PC-9 (cell line): ENCODE measurements around the gene PLEKHM2. TPM values are rescaled to one million over a fixed set of nuclear protein-coding genes. Genes with fewer than 3 reads are reported as not detected.

Source experiments
- BruUV-seq: library from RNA; stranded (reverse); fragments of 400-500 nt; replicated peaks from 2 replicates; lab custom pipeline; 2021; lab: Mats Ljungman, UMichigan
- CTCF ChIA-PET: fragments of 300-600 bp; sonication (Branson Sonifier 250); formaldehyde crosslinking; loops from one replicate; lab custom pipeline; 2022; ENCODE audit warnings: antibody characterized with exemption; lab: Charles Lee
- POLR2A ChIA-PET: fragments of 300-600 bp; sonication (Branson Sonifier 250); formaldehyde crosslinking; loops from one replicate; lab custom pipeline; 2022; ENCODE audit warnings: antibody characterized with exemption; ENCODE audit not compliant: unreplicated experiment; lab: Charles Lee
- DNase-seq, 2 experiments: peaks; one replicate each; pipeline versions ENCODE4 v3.0.0 to v3.0.0-alpha.2; 2015 to 2022; ENCODE audit warnings: mixed read lengths in 1 of 2
- H2AFZ ChIP-seq: fragments of 200-600 bp; sonication (generic); 2 replicates; pipeline ENCODE4 v1.8.1; 2017; ENCODE audit warnings: antibody characterized with exemption
- H3F3A ChIP-seq: fragments of 200-600 bp; sonication (generic); 2 replicates; pipeline ENCODE4 v1.8.1; 2017; ENCODE audit warnings: antibody characterized with exemption, mild to moderate bottlenecking, low read depth; ENCODE audit not compliant: insufficient read depth
- H3K27ac ChIP-seq: fragments of 200-600 bp; sonication (generic); 2 replicates; pipeline ENCODE4 v1.6.1; 2016; ENCODE audit warnings: mixed run types
- H3K27me3 ChIP-seq: fragments of 200-600 bp; sonication (generic); 2 replicates; pipeline ENCODE4 v1.6.1; 2016; ENCODE audit warnings: low read depth, mixed run types; ENCODE audit not compliant: insufficient read depth
- H3K36me3 ChIP-seq: fragments of 200-600 bp; sonication (generic); 2 replicates; pipeline ENCODE4 v1.6.1; 2016; ENCODE audit warnings: low read depth, mixed run types
- H3K4me1 ChIP-seq: fragments of 200-600 bp; sonication (generic); replicated peaks from 2 replicates; pipeline ENCODE4 v1.6.1; 2016; ENCODE audit warnings: mixed run types; ENCODE audit not compliant: insufficient read depth
- H3K4me2 ChIP-seq: fragments of 200-600 bp; sonication (generic); 2 replicates; pipeline ENCODE4 v1.6.1; 2017; ENCODE audit warnings: mixed run types
- H3K4me3 ChIP-seq: fragments of 200-600 bp; sonication (generic); 2 replicates; pipeline ENCODE4 v1.6.1; 2016; ENCODE audit warnings: mixed run types
- H3K79me2 ChIP-seq: fragments of 200-600 bp; sonication (generic); 2 replicates; pipeline ENCODE4 v1.6.1; 2017; ENCODE audit warnings: low read depth, mixed run types
- H3K9me2 ChIP-seq: fragments of 200-600 bp; sonication (generic); 2 replicates; pipeline ENCODE4 v1.8.1; 2017; ENCODE audit warnings: mild to moderate bottlenecking; ENCODE audit not compliant: insufficient read depth
- H3K9me3 ChIP-seq: fragments of 200-600 bp; sonication (generic); 2 replicates; pipeline ENCODE4 v1.8.1; 2016; ENCODE audit warnings: low read depth; ENCODE audit not compliant: insufficient read depth
- H4K20me1 ChIP-seq: fragments of 200-600 bp; sonication (generic); 2 replicates; pipeline ENCODE4 v1.8.1; 2017; ENCODE audit not compliant: insufficient read depth
- EZH2 ChIP-seq: fragments of 200-600 bp; sonication (generic); IDR thresholded peaks from 2 replicates; pipeline ENCODE4 v1.8.0; 2017; ENCODE audit warnings: antibody characterized with exemption, low read depth
- intact Hi-C: fragments of 100-400 bp; cut with micrococcal nuclease; formaldehyde crosslinking; loops from one replicate; pipeline ENCODE4 v1.10.0; 2022; ENCODE audit not compliant: unreplicated experiment
- total RNA-seq: library from RNA; stranded (reverse); gene quantifications from 2 replicates; pipeline ENCODE4 v1.2.3, GENCODE V29; 2021
- TF ChIP-seq, protein P1 (sequence below): fragments of 200-600 bp; sonication (generic); conservative IDR thresholded peaks from 2 replicates; pipeline ENCODE4 v1.6.1; 2017; ENCODE audit warnings: mixed run types, antibody characterized with exemption, mild to moderate bottlenecking, moderate library complexity

Gene PLEKHM2
- total RNA-seq, 1 experiment from 2014 or later, result 45.9 TPM

DNA sequence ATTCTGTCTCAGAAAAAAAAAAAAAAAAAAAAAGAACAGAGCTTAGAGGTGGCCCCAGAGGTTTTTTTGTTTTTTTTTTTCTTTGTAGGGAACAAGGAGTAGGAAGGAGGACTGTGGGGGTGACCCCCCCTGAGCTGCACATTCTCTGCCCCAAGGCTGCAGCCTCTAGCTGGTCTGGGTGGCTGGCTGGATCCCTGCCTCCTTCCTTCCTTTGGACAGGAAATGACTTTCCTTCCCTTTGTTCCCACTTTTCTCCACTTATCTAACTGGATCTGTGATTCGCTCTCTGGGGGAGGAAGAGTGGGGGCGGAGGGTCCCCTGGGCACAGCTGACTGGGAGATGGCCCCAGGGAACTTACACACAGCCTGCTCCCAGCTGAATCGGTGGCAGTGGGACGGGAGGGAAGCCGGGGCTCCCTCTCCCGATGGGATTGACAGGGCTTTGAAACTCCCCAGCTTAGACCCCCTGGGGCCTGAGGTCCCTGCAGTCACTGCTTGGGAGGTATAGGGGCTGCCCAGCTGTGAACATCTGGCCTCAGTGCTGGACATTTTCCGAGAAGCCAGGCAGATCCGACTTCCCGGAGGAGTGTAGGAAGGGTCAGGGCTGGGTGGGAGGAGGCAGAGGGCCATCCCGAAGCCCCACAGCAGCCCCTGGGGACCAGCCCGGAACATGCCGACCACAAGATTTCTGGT lies 76.5 kb downstream of the PLEKHM2 start:
- TSS peak; percentile 19 for BruUV-seq
- peak in 1 of 2 experiments; percentile 41 for DNase-seq
- H3K9me3 ChIP-seq, result no peaks in the 10 kb centered on the region
- H3K79me2 ChIP-seq, result peaks cover 13% of the 10 kb centered on the region
- H3K36me3 ChIP-seq, result no peaks in the 10 kb centered on the region
- H3K27me3 ChIP-seq, result no peaks in the 10 kb centered on the region
- peaks cover 11% of the 10 kb centered on the region; the same call in 1 of the 2 replicates for H3F3A ChIP-seq
- intact Hi-C loops, result no loop called here
- peak overlapping the region; percentile 79 for H3K4me2 ChIP-seq
- peak overlapping the region; percentile 34; the same call in 1 of the 2 replicates for H3K27ac ChIP-seq
- no peak overlapping the region for H2AFZ ChIP-seq
- H3K4me1 ChIP-seq, result peaks cover 17% of the 10 kb centered on the region
- H3K9me2 ChIP-seq, result no peaks in the 10 kb centered on the region
- ChIA-PET POLR2A (interaction anchor here (0.7 kb wide), 1 partner anchor 62 kb away, joined by 4 read pairs; no protein-coding TSS in a partner anchor), CTCF (interaction anchor here (0.6 to 0.7 kb wide), 3 partner anchors 18 to 251 kb away, joined by 3 to 5 read pairs (median 4); no protein-coding TSS in a partner anchor)
- peak overlapping the region; percentile 72; the same call in 1 of the 2 replicates for H3K4me3 ChIP-seq
- no peaks in the 10 kb centered on the region for H4K20me1 ChIP-seq
- TF ChIP-seq, protein P1, sequence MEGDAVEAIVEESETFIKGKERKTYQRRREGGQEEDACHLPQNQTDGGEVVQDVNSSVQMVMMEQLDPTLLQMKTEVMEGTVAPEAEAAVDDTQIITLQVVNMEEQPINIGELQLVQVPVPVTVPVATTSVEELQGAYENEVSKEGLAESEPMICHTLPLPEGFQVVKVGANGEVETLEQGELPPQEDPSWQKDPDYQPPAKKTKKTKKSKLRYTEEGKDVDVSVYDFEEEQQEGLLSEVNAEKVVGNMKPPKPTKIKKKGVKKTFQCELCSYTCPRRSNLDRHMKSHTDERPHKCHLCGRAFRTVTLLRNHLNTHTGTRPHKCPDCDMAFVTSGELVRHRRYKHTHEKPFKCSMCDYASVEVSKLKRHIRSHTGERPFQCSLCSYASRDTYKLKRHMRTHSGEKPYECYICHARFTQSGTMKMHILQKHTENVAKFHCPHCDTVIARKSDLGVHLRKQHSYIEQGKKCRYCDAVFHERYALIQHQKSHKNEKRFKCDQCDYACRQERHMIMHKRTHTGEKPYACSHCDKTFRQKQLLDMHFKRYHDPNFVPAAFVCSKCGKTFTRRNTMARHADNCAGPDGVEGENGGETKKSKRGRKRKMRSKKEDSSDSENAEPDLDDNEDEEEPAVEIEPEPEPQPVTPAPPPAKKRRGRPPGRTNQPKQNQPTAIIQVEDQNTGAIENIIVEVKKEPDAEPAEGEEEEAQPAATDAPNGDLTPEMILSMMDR, result no peak
- no peak for TF ChIP-seq EZH2

GRCh38 chr1:15761366-15762128 lies 77.4 kb downstream of the PLEKHM2 start:
- no peaks in the 10 kb centered on the region for H3K36me3 ChIP-seq
- H3K79me2 ChIP-seq, result peaks cover 13% of the 10 kb centered on the region
- intact Hi-C loops, result no loop called here
- peaks cover 17% of the 10 kb centered on the region for H3K4me1 ChIP-seq
- H4K20me1 ChIP-seq, result no peaks in the 10 kb centered on the region
- CTCF ChIA-PET, result no interaction called here
- no peak overlapping the region for H3K4me3 ChIP-seq
- H3K4me2 ChIP-seq, result no peak overlapping the region
- BruUV-seq, result no TSS peak
- no peak for DNase-seq
- H3K27me3 ChIP-seq, result no peaks in the 10 kb centered on the region
- peaks cover 11% of the 10 kb centered on the region; the same call in 1 of the 2 replicates for H3F3A ChIP-seq
- H3K9me2 ChIP-seq, result no peaks in the 10 kb centered on the region
- TF ChIP-seq, protein P1, result no peak
- no peak for TF ChIP-seq EZH2
- H2AFZ ChIP-seq, result no peak overlapping the region
- POLR2A ChIA-PET, result interaction anchor here (0.6 to 0.7 kb wide), 2 partner anchors 18 to 165 kb away, joined by 5 to 8 read pairs; no protein-coding TSS in a partner anchor
- no peak overlapping the region for H3K27ac ChIP-seq
- no peaks in the 10 kb centered on the region for H3K9me3 ChIP-seq

DNA sequence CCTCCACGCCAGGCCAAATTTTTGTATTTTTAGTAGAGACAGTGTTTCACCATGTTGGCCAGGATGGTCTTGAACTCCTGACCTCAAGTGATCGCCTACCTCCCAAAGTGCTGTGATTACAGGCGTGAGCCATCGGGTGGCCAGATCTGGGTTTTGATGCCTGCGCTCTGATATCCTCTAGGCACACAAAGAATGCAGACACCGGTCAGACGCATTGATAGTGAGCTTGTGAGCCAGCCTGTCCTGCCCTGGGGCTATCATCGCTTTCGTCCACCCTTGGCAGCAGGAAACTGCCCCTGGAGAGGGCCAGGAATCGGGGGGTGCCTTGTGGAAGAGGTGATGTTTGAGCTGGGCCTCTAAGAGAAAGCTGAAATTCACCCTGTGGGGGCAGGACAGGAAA lies 78.4 kb downstream of the PLEKHM2 start:
- Histone ChIP-seq H3K4me3 (no peak overlapping the region), H3K9me3 (no peaks in the 10 kb centered on the region), H3F3A (peaks cover 6% of the 10 kb centered on the region; the same call in 1 of the 2 replicates), H3K27ac (no peak overlapping the region), H4K20me1 (no peaks in the 10 kb centered on the region), H3K36me3 (no peaks in the 10 kb centered on the region), H3K4me1 (peaks cover 17% of the 10 kb centered on the region), H3K4me2 (no peak overlapping the region), H3K79me2 (peaks cover 13% of the 10 kb centered on the region), H2AFZ (no peak overlapping the region), H3K27me3 (no peaks in the 10 kb centered on the region), H3K9me2 (no peaks in the 10 kb centered on the region)
- intact Hi-C loops, result no loop called here
- BruUV-seq, result no TSS peak
- POLR2A ChIA-PET, result interaction anchor here (0.5 to 0.7 kb wide), 3 partner anchors 17 to 166 kb away, joined by 5 to 18 read pairs (median 8); no protein-coding TSS in a partner anchor
- TF ChIP-seq EZH2, result no peak
- TF ChIP-seq, protein P1, result no peak
- DNase-seq, result no peak
- CTCF ChIA-PET, result interaction anchor here (0.7 kb wide), 1 partner anchor 244 kb away, joined by 17 read pairs; no protein-coding TSS in a partner anchor
